Activated CD8-positive, alpha-beta memory T cell treated with anti-CD3 and anti-CD28 coated beads, Interleukin-2, amount 50 U/mL, for 1 hour (primary cell): ENCODE measurements around the gene TMEM255B.
"Not testable (repeated sequence)": the region's sequence is repeated elsewhere in the genome, so short reads cannot be mapped to it uniquely, and the experiment has no call there.

Source experiments
- DNase-seq: peaks from one replicate; pipeline ENCODE4 v3.0.0-alpha.2; 2020; ENCODE audit errors: extremely low read depth

TMEM255B gene

DNA sequence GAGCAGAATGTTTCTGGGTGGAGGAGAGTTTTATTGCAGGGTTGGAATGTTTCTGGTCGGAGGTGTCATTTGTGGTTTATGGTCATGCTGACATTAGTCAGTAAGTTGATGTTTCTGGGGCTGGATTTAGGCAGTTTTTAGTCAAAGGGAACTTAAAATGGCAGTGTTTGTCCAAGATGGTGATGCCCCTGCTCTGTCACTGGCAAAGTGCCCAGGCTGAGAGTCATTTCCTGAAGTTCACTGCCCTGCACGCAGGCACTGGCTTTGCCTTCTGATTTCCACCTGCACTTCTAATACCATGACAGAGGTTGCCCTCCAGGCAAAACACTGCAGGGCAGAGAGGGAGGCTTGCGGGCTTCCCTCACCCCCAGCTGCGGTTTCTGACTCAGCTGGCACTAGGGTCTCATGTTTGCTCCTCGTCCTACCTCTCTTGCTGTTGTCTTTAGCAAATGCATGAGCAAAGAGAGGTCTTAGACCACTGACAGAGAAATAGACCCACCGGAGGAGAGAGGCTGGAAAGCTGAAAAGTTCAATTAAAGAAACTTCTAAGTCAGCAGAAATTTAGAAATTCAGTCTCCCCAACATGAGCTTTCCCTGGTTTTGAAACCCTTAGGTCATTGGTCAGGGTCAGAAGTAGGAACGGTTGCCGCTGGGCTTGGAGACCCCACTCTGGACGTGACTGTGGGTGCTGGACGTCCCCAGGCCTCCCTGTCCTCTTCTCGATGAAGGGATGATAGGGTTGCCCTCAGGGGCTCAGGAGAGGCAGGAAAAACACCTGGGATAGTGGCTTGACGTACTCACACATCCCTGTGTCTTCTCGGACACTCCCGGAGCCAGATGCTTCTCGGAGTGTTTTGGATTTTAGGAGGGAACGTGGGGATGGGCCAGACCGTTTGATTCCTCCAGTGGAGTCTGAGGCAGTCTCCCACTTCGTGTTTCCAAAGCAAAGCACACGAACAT lies 26.3 kb downstream of the TMEM255B start:
- DNase-seq = no peak

DNA sequence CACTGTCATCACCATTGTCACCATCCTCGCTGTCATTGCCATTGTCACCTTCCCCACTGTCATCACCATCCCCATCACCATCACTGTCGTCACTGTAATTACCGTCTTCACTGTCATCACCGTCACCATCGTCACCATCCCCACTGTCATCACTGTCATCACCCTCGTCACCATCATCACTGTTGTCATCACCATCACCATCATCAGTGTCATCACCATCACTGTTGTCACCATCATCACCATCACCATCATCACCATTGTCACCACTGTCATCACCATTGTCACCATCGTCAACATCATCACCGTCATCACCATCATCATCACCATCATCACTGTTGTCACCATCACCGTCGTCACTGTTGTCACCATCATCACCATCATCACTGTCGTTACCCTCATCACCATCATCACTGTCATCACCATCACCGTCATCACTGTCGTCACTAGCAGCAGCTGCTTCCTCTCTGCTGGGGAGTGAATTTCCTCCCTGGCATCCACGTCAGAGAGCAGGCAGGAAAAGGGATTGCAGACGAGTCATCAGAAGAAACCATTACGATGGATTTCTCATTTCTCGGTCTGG lies 27.3 kb downstream of the TMEM255B start:
- no peak for DNase-seq

DNA sequence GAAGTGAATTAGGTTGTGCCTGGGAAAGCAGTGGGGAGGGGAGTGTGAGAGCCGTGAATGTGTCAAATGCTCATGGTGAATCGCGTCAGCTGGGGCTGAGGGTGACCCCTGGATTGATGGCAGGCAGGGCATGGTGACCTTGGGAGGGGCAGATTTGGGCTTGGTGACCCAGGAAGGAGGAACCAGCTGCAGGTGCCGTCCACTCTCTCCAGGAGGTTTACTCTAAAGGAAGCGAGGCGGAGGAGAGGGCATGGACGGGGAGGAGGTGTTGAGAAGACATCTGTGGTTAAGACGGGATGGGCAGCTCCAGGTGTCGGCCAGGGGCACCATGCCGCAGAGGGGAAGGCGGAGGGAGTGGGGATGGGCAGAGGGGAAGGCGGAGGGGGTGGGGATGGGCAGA lies 28.7 kb downstream of the TMEM255B start:
- DNase-seq = no peak

DNA sequence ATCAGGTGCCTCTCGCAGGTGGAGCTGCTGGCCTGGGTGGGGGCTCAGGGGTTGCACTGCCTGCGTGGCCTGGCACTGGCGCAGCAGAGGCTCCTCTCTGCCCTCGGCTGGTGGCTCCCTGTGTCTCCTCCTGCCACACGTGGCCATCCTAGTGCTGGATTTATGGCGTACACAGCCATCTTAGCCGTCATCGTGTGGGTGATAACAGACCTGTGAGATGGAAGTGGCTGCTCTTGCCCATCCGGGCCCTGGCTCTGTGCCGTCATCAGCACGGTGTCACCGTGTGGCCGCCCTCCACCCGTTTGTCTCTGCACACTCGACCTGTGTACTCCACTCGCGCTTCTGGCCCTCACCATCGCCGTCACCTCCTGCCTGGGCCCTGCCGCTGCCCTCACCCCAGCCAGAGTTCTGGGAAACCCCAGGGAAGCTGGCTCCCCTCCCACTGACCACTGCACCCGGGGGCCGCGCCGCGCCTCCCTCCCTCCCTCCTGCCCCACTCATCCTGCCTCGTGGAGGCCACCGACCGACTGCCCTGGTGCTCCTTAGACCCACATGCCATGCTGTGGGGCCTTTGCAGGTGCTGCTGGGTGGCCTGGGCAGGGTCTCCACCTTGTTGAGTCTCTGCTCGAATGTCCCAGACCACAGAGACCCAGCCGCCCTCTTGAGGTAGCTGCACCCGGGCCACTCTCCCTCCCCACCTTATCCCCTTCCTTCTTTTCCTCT lies 29.5 kb downstream of the TMEM255B start:
- DNase-seq = no peak

DNA sequence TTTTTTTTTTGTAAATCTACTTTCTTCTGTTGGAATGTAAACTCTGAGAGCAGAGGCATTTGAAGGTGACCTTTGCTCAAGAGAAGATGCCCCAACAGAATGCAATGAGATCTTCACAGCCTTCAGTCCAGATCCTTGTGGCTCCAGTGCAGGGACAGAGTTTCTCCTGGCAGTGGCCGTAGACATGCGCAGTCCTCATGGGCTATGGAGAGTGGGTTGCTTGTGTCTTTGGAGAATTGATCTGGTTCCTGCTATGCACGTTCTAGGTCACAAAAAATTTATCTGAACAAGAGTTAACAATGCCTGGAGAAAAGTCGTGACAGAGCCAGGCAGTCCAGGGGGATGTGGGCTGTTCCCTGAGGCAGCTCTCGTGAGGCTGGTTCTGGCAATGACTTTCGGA lies 30.1 kb downstream of the TMEM255B start:
- DNase-seq = no peak

DNA sequence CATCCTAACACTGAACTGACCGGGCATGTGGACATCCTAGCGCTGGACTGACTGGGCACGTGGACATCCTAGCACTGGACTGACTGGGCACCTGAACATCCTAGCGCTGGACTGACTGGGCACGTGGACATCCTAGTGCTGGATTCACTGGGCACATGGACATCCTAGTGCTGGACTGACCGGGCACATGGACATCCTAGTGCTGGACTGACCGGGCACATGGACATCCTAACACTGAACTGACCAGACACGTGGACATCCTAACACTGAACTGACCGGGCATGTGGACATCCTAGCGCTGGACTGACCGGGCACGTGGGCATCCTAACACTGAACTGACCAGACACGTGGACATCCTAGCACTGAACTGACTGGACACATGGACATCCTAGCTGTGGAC lies 30.9 kb downstream of the TMEM255B start:
- not testable (repeated sequence) for DNase-seq

DNA sequence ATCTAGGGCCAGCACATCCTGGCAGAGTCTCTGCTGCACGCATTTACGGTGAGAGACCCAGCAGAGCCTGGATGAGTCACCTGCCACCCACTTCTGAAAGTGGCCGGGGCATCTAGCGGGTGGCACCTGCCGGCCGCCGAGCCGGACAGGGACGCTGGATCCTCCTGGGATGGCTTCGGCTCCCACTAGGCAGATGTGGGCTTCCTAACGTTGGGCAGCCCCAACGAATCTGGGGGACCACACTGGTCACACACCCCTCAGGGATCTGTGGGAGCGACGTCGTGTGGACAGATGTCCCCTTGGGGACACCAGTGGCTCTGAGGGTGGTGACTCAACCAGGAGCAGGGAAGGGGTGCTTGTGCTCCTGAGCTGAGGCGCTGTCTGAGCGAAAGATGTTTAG lies 32.2 kb downstream of the TMEM255B start:
- no peak for DNase-seq

DNA sequence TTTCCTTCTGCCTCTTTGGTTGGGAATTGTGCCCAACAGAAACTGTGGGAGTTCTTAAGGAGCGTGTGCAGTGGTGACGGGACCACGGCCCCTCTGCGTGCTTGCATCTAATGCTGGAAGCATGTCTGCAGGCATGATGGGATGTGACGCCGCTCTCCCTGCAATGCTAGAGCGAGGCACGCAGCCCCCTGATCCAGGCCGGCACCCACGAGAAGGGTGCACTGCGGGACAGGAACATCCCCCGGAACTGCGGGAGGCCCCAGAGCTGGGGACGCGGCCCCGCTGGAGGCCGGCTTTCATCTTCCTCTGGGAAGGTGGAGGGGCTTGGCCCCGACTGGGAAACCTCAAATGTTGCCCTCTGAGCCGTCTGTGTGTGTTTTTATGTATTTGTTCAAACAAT lies 32.7 kb downstream of the TMEM255B start:
- no peak for DNase-seq

DNA sequence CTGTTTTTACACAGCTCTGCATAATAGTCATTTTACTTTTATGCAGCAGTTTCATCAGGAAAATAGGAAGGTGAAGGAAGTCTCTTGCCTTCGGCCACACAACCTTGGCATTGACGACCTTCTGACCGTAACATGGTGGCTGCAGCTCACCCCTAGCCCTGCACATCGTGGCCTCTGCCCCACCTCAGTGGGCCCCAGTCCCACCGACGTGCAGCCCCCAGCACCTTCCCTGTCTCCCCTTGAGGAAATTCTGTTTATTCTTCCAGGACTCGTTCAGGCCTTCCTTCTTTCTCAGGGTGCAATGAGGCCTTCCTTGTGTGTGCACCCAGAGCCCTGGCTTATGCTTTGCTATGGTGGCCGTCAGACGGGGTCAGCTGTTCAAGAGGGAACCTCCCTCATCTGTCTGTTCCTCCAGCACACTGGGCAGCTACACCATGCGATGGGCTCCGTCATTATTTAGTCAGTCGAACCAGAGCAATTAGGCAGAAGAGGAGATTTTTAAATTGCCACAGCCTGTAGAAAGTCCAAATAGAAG lies 33.3 kb downstream of the TMEM255B start:
- DNase-seq = no peak

DNA sequence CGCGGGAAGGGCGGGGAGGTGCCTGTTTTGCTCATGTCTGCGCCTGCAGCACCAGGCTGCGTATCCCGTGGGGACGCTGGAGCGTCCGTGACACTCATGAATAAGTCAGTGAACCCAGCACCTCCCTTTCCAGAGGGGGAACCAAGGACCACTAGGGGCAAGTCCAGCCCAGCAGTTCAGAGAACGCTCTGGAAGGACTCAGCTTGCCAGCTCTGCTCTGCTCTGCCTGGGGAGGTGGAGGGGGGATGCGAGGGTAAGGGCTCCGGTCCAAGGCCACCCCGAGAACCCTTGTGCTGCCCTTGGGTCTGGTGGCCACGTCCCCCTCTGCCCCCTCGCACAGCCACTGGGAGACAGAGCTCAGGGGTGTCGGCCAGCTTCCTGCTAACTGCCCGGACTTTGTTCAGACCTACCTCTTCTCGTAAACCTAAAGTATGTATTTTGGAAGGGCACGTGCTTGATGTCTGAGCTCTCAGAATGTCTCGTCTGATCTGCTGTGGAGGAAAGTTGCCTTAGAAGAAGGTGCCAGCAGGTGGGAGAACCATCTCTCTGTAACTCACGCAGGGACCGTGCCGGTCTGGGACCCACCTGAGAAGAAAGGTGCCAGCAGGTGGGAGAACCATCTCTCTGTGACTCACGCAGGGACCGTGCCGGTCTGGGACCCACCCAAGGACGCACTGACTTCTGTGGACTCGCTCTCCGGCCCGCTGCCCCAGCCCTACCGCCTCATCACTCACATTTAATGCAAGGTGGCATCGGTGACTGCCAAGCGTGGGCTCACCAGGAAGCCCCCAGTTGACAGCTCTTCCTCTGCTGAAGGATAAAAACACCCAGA lies 34.1 kb downstream of the TMEM255B start:
- no peak for DNase-seq

DNA sequence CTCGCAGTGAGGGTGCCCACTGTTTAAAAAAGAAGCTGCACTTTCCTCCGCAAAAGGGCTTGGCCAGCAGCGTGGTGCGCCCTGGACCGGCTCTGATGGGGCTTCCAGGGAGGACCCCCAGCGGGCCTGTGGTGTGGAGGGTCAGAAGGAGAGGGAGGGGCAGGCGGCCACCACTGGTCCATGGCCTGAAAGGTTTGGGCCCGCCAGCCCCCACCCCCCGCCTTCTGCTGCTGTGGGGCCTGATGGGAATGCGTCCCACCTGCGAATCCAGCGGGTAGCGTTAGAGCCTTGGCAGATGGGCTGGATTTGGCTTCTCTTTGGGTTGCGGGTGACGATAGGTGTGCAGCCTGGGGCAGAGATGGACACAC lies 34.7 kb downstream of the TMEM255B start:
- DNase-seq = no peak

DNA sequence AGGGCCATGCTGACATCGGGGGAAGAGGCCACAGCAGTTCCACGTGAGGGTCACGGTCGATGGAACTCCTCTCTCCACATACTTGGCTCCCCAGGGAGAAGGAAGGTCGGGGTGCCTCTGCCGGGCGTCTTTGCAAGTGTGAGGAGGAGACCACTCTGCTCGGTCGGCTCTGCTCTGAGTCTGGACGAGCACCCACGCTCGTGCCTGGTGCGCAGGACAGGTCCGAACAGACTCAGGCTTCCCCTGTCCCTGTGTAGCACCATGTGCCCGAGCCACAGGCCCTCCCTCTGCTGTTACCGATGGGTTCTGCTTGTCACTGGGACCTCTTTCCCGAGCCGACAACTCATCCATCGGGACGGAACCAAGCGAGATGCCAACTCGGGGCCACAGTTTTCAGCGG lies 35.1 kb downstream of the TMEM255B start:
- no peak for DNase-seq

DNA sequence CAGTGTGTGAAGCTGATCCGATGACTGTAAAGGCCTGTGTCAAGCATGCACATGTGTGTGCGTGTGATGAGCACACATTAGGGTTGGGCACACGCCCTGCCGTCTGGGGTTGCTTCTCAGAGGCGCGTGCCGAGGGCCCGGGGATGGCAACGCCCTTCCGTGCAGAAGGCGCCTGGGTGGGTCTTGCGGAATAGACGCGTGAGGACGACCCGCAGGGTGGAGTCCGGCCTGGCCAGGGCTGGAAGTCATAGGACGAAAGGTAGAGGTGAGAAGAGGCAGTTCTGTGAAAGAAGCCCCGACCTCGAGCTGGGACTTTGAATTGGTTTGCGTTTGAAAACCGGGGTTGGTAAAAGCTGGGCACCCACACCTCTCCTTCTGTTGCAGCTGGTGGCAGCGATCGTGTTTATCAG lies 35.7 kb downstream of the TMEM255B start:
- no peak for DNase-seq

DNA sequence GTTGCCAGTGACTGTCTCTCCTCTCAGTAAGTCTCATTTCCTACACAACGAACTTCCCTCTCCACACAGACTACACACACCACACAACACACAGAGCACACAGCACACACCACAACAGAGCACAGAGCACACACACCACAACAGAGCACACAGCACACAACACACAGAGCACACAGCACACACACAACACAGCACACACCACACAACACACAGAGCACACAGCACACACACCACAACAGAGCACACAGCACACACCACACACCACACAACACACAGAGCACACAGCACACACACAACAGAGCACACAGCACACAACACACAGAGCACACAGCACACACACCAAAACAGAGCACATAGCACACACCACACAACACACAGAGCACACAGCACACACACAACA lies 36.3 kb downstream of the TMEM255B start:
- DNase-seq = not testable (repeated sequence)

DNA sequence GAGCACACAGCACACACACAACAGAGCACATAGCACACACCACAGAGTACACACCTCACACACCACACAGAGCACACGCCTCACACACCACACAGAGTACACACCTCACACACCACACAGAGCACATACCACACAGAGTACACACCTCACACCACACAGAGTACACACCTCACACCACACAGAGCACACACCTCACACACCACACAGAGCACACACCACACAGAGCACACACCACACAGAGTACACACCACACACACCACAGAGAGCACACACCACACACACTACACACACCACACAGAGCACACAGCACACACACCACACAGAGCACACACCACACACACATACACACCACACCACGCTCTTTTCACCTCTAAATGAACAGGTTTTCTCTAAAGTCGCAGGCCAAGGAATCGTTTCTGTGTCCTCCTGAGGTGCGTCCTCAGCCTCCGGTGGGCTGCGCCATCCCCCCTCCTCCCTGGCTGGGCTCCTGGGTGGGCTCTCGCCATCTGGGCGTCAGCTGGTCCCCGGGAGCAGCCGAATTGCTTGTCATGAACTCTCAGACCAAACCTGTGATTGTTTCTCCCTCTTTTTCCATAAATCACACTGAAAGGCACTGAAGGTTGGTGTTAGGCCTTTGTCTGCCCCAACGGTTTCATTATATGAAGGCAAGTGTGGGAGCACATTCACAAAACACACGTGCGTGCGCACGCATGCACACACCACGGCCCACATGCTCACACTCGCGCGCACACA lies 37.4 kb downstream of the TMEM255B start:
- DNase-seq = no peak

DNA sequence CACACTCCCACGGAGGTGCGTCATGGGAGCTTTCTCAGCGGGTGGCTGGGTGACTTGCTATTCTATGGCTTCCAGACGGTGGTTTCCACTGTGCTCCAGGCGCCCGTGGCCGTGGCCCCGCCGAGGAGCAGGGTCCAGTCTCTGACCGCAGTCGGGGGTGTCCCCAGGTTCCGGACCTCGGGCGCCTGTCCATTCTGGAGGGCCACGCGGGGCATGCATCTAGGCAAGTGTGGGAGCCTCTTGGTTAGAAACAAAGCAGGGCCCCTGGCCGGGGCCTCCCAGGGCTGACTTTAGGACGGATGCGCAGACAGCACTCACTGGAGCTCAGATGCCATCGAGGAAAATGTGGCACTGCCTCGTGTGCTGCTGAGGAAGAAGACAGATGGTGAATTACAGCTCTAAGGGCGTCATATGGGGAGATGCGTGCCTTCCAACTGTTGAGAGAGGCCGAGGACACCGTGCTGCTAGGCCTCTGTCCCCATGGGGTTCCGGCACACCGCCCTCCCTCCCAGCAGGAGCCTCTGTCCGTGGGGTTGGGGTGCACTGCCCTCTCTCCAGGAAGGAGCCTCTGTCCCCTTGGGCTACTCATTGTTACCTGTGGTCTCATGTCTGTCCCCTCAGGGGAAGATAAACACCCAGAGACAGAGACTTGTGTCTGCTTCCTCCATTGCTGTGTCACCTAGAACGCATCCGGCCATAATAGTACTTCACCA lies 38.1 kb downstream of the TMEM255B start:
- no peak for DNase-seq

DNA sequence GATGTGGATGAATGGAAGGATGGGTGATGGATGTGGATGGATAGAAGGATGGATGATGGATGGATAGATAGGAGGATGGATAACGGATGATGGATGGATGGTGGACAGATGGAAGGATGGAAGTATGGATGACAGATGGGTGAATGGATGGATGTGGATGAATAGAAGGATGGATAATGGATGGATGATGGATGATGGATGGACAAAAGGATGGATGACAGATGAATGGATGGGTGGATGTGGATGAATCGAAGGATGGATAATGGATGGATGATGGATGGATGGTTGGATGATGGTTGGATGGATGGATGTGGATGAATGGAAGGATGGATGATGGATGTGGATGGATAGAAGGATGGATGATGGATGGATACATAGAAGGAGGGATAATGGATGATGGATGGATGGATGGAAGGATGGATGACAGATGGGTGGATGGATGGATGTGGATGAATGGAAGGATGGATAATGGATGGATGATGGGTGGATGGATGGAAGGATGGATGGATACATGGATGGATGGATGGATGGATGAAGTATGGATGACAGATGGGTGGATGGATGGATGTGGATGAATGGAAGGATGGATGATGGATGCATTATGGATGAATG lies 39.3 kb downstream of the TMEM255B start:
- no peak for DNase-seq

DNA sequence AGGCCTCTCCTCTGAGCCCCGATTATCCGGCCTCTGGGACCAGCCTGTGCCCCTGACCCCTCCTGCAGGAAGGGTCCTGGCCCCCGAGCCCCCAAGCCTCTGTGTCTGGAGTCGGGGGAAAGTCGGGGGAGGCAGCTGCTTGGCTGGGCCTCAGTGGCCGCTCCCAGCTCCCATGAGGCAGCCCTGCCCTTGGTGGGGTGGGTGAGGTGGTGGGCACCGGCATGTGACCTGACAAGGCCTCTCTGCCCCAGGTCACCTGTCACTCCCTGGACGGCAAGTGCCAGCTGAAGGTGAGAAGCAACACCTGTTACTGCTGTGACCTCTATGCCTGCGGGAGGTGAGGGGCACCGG lies 41.5 kb downstream of the TMEM255B start:
- no peak for DNase-seq

DNA sequence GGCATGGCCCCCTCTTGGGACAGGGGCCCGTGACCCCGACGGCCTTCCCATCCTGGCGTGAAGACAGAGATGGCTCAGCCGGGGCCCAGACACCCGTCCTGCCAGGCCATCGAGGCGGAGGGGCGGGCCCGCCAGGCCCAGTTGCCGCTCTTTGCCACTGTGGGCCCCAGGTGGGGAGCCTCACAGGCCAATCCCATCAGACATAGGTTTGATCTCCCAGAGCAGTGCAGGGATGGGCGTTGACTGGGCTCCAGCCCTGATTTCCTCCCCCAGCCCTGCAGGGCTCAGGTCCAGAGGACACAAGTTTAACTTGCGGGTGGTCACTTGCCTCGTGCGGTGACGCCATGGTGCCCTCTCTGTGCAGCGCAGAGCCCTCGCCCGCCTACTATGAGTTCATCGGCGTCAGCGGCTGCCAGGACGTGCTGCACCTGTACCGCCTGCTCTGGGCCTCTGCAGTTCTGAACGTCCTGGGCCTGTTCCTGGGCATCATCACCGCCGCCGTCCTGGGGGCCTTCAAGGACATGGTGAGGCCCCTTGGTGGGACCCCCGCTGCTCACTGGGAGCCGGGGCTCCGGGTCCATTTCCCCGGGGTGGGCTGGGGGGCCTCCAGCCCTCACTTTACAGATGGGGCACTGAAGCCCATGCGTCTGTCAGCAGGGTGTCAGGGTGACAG lies 42.4 kb downstream of the TMEM255B start:
- no peak for DNase-seq
